Caco-2 (cell line): Measurements from ENCODE around the gene WBP1L. TPM values are rescaled to one million over a fixed set of nuclear protein-coding genes. Genes with fewer than 3 reads are reported as not detected.

Source experiments
- BruUV-seq: library from RNA; stranded (reverse); fragments of 400-500 nt; replicated peaks from 2 replicates; lab custom pipeline; 2021; lab: Mats Ljungman, UMichigan
- CTCF ChIA-PET: fragments of 300-600 bp; sonication (Branson Sonifier 250); formaldehyde crosslinking; loops from one replicate; lab custom pipeline; 2022; ENCODE audit warnings: antibody characterized with exemption; lab: Charles Lee
- POLR2A ChIA-PET: fragments of 300-600 bp; sonication (Branson Sonifier 250); formaldehyde crosslinking; loops from one replicate; lab custom pipeline; 2022; ENCODE audit warnings: antibody characterized with exemption; lab: Charles Lee
- DNase-seq, 2 experiments: peaks; one replicate each; pipeline versions ENCODE4 v3.0.0 to v3.0.0-alpha.2; 2020 to 2022
- H3K27me3 ChIP-seq: replicated peaks from 2 replicates; pipeline ENCODE4 v1.6.0; 2011; ENCODE audit warnings: low read length; ENCODE audit not compliant: control insufficient read depth, insufficient read depth
- H3K36me3 ChIP-seq: 2 replicates; pipeline ENCODE4 v1.5.1; 2011; ENCODE audit warnings: low read length; ENCODE audit not compliant: control insufficient read depth, insufficient read depth
- H3K4me1 ChIP-seq: fragments of 250-450 bp; sonication (Bioruptor Pico); 2 replicates; pipeline ENCODE4 v1.5.1; 2020; ENCODE audit warnings: mild to moderate bottlenecking
- H3K4me3 ChIP-seq: 2 replicates; pipeline ENCODE4 v1.5.1; 2011; ENCODE audit warnings: low read depth, mild to moderate bottlenecking, control low read depth, low read length
- H3K9me3 ChIP-seq: fragments of 250-450 bp; sonication (Bioruptor Pico); 2 replicates; pipeline ENCODE4 v1.5.1; 2020; ENCODE audit warnings: mild to moderate bottlenecking, moderate library complexity
- H3K27ac Mint-ChIP-seq: one replicate; pipeline ENCODE4 v1.8.0; 2022; ENCODE audit warnings: mixed read lengths; ENCODE audit not compliant: unreplicated experiment
- H3K27me3 Mint-ChIP-seq: one replicate; pipeline ENCODE4 v1.8.0; 2022; ENCODE audit warnings: mixed read lengths; ENCODE audit not compliant: insufficient read depth, unreplicated experiment
- H3K36me3 Mint-ChIP-seq: one replicate; pipeline ENCODE4 v1.8.0; 2022; ENCODE audit warnings: mild to moderate bottlenecking, mixed read lengths; ENCODE audit not compliant: insufficient read depth, unreplicated experiment
- H3K4me1 Mint-ChIP-seq: one replicate; pipeline ENCODE4 v1.8.0; 2022; ENCODE audit warnings: low read depth, mixed read lengths; ENCODE audit not compliant: unreplicated experiment
- H3K4me3 Mint-ChIP-seq: one replicate; pipeline ENCODE4 v1.8.0; 2022; ENCODE audit warnings: mild to moderate bottlenecking, moderate library complexity, mixed read lengths; ENCODE audit not compliant: unreplicated experiment
- H3K9me3 Mint-ChIP-seq: one replicate; pipeline ENCODE4 v1.8.0; 2022; ENCODE audit warnings: mixed read lengths; ENCODE audit not compliant: unreplicated experiment
- CTCF ChIP-seq, 2 experiments: fragments of 200-600 bp in 1 of 2; IDR thresholded peaks; 1 replicate in 1 of 2; 2 replicates in 1 of 2; pipeline versions ENCODE4 v1.5.1 to v1.8.0; 2011 to 2022; ENCODE audit warnings: antibody characterized with exemption in 1 of 2, control low read depth in 1 of 2, inconsistent platforms in 1 of 2, low read depth in 1 of 2, low read length in 1 of 2, mild to moderate bottlenecking in 1 of 2, moderate library complexity in 1 of 2; ENCODE audit not compliant: insufficient read depth in 1 of 2, severe bottlenecking in 1 of 2, unreplicated experiment in 1 of 2
- intact Hi-C: fragments of 100-400 bp; cut with micrococcal nuclease; formaldehyde crosslinking; loops from one replicate; pipeline ENCODE4 v1.10.0; 2022; ENCODE audit not compliant: unreplicated experiment
- total RNA-seq: library from RNA; stranded (reverse); gene quantifications from 2 replicates; pipeline ENCODE4 v1.2.3, GENCODE V29; 2022

The WBP1L gene
- total RNA-seq, 1 experiment from 2014 or later: 28.2 TPM

DNA sequence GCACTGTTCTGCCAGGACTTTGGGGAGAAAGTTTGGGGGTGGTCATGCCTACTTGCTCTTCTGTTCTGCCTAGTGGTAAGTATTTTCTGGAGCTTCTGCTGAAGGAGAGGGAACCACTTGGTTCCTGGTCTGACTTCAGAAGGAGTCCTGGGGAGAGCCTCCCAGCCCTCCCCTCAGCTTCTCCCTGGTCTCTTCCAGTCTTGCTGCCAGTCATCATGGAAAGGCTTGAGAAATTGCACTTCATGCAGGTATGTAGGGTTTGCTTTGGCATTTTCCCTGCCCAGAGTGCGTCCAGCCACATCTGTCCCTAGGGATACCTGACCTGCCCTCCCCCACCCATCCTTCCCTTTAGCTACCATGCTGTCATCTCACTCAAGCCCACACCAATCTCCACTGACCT, 11.1 kb upstream of the WBP1L start:
- CTCF ChIA-PET: interaction anchor here (0.6 kb wide), 1 partner anchor 48 kb away, joined by 7 read pairs; no protein-coding TSS in a partner anchor

DNA sequence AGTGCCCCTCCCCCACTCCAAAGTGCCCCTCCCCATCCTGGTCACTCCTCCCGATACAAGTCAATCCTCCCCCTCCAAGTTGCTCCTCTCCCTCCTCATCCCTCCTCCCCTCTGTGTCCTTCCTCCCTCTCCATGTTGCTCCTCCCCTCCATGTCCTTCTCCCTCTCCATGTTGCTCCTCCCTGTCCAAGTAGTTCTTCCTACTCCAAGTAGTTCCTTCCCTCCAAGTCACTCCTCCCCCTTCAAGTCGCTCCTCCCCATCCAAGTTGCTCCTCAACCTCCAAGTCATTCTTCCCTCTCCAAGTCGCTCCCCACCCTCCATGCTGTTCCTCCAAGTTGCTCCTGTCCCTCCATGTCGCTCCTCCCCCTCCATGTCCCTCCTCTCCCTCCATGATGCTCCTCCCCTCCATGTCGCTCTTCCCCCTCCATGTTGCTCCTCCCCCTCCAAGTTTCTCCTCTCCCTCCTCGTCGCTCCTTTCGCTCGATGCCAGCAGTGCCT, 8.6 kb upstream of the WBP1L start:
- CTCF ChIA-PET: no interaction called here
- DNase-seq: peak in 1 of 2 experiments; percentile 32
- Histone ChIP-seq H3K27me3 (no peaks in the 10 kb centered on the region), H3K4me3 (no peak overlapping the region), H3K4me1 (no peaks in the 10 kb centered on the region), H3K9me3 (no peaks in the 10 kb centered on the region), H3K36me3 (peaks cover 3% of the 10 kb centered on the region)
- H3K27me3 Mint-ChIP-seq: no peaks in the 10 kb centered on the region
- POLR2A ChIA-PET: no interaction called here
- no TSS peak for BruUV-seq
- intact Hi-C loops: no loop called here
- H3K36me3 Mint-ChIP-seq: peaks cover 9% of the 10 kb centered on the region
- H3K9me3 Mint-ChIP-seq: no peaks in the 10 kb centered on the region
- H3K27ac Mint-ChIP-seq: no peak overlapping the region
- TF ChIP-seq CTCF (IDR thresholded peaks at IDR 0.05; ENCODE audit: insufficient read depth in 1 of 2, low read depth in 1 of 2, low read length in 1 of 2, severe bottlenecking in 1 of 2, unreplicated experiment in 1 of 2): no peak
- no peak overlapping the region for H3K4me3 Mint-ChIP-seq
- no peaks in the 10 kb centered on the region for H3K4me1 Mint-ChIP-seq

More for the DNA sequence above, 11.1 kb upstream of the WBP1L start:
- Histone ChIP-seq H3K4me1 (no peaks in the 10 kb centered on the region), H3K4me3 (no peak overlapping the region), H3K9me3 (no peaks in the 10 kb centered on the region), H3K27me3 (no peaks in the 10 kb centered on the region), H3K36me3 (peaks cover 6% of the 10 kb centered on the region)
- DNase-seq: no peak
- Mint-ChIP-seq H3K27me3 (no peaks in the 10 kb centered on the region), H3K9me3 (no peaks in the 10 kb centered on the region), H3K4me1 (no peaks in the 10 kb centered on the region), H3K4me3 (no peak overlapping the region), H3K27ac (no peak overlapping the region), H3K36me3 (peaks cover 28% of the 10 kb centered on the region)
- BruUV-seq: no TSS peak
- no peak for TF ChIP-seq CTCF (IDR thresholded peaks at IDR 0.05; ENCODE audit: insufficient read depth in 1 of 2, low read depth in 1 of 2, low read length in 1 of 2, severe bottlenecking in 1 of 2, unreplicated experiment in 1 of 2)
- intact Hi-C loops: no loop called here
- POLR2A ChIA-PET: interaction anchor here (0.9 kb wide), 1 partner anchor 12 kb away, joined by 6 read pairs; no protein-coding TSS in a partner anchor

GRCh38 chr10:102738692-102739121, 5.0 kb upstream of the WBP1L start:
- Histone ChIP-seq H3K36me3 (no peaks in the 10 kb centered on the region; the same call in 1 of the 2 replicates), H3K9me3 (no peaks in the 10 kb centered on the region), H3K27me3 (no peaks in the 10 kb centered on the region), H3K4me1 (peaks cover 6% of the 10 kb centered on the region; the same call in 1 of the 2 replicates), H3K4me3 (no peak overlapping the region)
- H3K4me1 Mint-ChIP-seq: peaks cover 7% of the 10 kb centered on the region
- TSS peak; percentile 18 for BruUV-seq
- ChIA-PET CTCF (no interaction called here), POLR2A (no interaction called here)
- H3K36me3 Mint-ChIP-seq: peaks cover 11% of the 10 kb centered on the region
- intact Hi-C loops: no loop called here
- TF ChIP-seq CTCF (IDR thresholded peaks at IDR 0.05; ENCODE audit: insufficient read depth in 1 of 2, low read depth in 1 of 2, low read length in 1 of 2, severe bottlenecking in 1 of 2, unreplicated experiment in 1 of 2): no peak
- no peak overlapping the region for H3K27ac Mint-ChIP-seq
- H3K27me3 Mint-ChIP-seq: no peaks in the 10 kb centered on the region
- H3K4me3 Mint-ChIP-seq: no peak overlapping the region
- no peak for DNase-seq
- H3K9me3 Mint-ChIP-seq: no peaks in the 10 kb centered on the region
